ENCODE measurements around the gene RWDD1.

Gene RWDD1
- long read RNA-seq, donor 1, full-length matches to known transcripts: 34 of 94 reads
- long read RNA-seq, donor 1, partial matches to known transcripts: 60 of 94 reads
- long read RNA-seq, donor 1, other reads (novel, unspliced or antisense): 0 of 94 reads
- long read RNA-seq, donor 2, full-length matches to known transcripts: 14 of 58 reads
- long read RNA-seq, donor 2, partial matches to known transcripts: 44 of 58 reads
- long read RNA-seq, donor 2, other reads (novel, unspliced or antisense): 0 of 58 reads
- long read RNA-seq, donor 3, full-length matches to known transcripts: 11 of 20 reads
- long read RNA-seq, donor 3, partial matches to known transcripts: 9 of 20 reads
- long read RNA-seq, donor 3, other reads (novel, unspliced or antisense): 0 of 20 reads
- long read RNA-seq, donor 4, full-length matches to known transcripts: 22 of 35 reads
- long read RNA-seq, donor 4, partial matches to known transcripts: 13 of 35 reads
- long read RNA-seq, donor 4, other reads (novel, unspliced or antisense): 0 of 35 reads
- long read RNA-seq, donor 5, full-length matches to known transcripts: 35 of 48 reads
- long read RNA-seq, donor 5, partial matches to known transcripts: 13 of 48 reads
- long read RNA-seq, donor 5, other reads (novel, unspliced or antisense): 0 of 48 reads
- long read RNA-seq, donor 6, full-length matches to known transcripts: 18 of 61 reads
- long read RNA-seq, donor 6, partial matches to known transcripts: 43 of 61 reads
- long read RNA-seq, donor 6, other reads (novel, unspliced or antisense): 0 of 61 reads
- long read RNA-seq, donor 7, full-length matches to known transcripts: 34 of 112 reads
- long read RNA-seq, donor 7, partial matches to known transcripts: 78 of 112 reads
- long read RNA-seq, donor 7, other reads (novel, unspliced or antisense): 0 of 112 reads
- long read RNA-seq, donor 8, full-length matches to known transcripts: 25 of 46 reads
- long read RNA-seq, donor 8, partial matches to known transcripts: 21 of 46 reads
- long read RNA-seq, donor 8, other reads (novel, unspliced or antisense): 0 of 46 reads

- DNase-seq: peak; percentile 94
Measured at GRCh38 chr6:116570856-116571682, at the start of gene RWDD1. Gene RWDD1, plus strand, starts transcription at chr6:116571504. Its CDS starts 79 bp downstream, at chr6:116571583.

GRCh38 chr6:116522896-116523295 lies 48.4 kb upstream of the RWDD1 start:
- no peak for DNase-seq

- DNase-seq: no peak
Measured at GRCh38 chr6:116524236-116524635, 47.1 kb upstream of the RWDD1 start.

GRCh38 chr6:116528133-116528532 lies 43.2 kb upstream of the RWDD1 start:
- no peak for DNase-seq

- DNase-seq: no peak
Measured at GRCh38 chr6:116528780-116529179, 42.5 kb upstream of the RWDD1 start.

- no peak for DNase-seq
Measured at GRCh38 chr6:116529466-116530290, 41.6 kb upstream of the RWDD1 start.

- no peak for DNase-seq
Measured at GRCh38 chr6:116530436-116530835, 40.9 kb upstream of the RWDD1 start.

- DNase-seq: no peak
Measured at GRCh38 chr6:116531675-116532570, 39.4 kb upstream of the RWDD1 start.

GRCh38 chr6:116533233-116533957 lies 37.9 kb upstream of the RWDD1 start:
- no peak for DNase-seq

- no peak for DNase-seq
Measured at GRCh38 chr6:116535109-116535508, 36.2 kb upstream of the RWDD1 start.

- DNase-seq: no peak
Measured at GRCh38 chr6:116536216-116536621, 35.1 kb upstream of the RWDD1 start.

GRCh38 chr6:116542426-116542825 lies 28.9 kb upstream of the RWDD1 start:
- no peak for DNase-seq

GRCh38 chr6:116543149-116543548 lies 28.2 kb upstream of the RWDD1 start:
- DNase-seq: no peak

- no peak for DNase-seq
Measured at GRCh38 chr6:116545651-116546050, 25.7 kb upstream of the RWDD1 start, which contains the start of gene TRAPPC3L. Gene TRAPPC3L, minus strand, starts transcription at chr6:116545684. Its CDS starts 170 bp downstream, at chr6:116545514.

GRCh38 chr6:116547358-116547757 lies 23.9 kb upstream of the RWDD1 start:
- DNase-seq: no peak

- no peak for DNase-seq
Measured at GRCh38 chr6:116550796-116551195, 20.5 kb upstream of the RWDD1 start.

- DNase-seq: no peak
Measured at GRCh38 chr6:116553451-116553850, 17.9 kb upstream of the RWDD1 start, which contains the start of gene CALHM4. Gene CALHM4, plus strand, starts transcription at chr6:116553751. Its CDS starts 43 bp downstream, at chr6:116553794.

- no peak for DNase-seq
Measured at GRCh38 chr6:116556065-116556464, 15.2 kb upstream of the RWDD1 start.

- DNase-seq: no peak
Measured at GRCh38 chr6:116556814-116557415, 14.4 kb upstream of the RWDD1 start.
